Measurements from ENCODE around the gene TRIM2.

TRIM2 gene

GRCh38 chr4:153252122-153252521 is 47.9 kb downstream of the TRIM2 start:
- DNase-seq, result no peak

DNA sequence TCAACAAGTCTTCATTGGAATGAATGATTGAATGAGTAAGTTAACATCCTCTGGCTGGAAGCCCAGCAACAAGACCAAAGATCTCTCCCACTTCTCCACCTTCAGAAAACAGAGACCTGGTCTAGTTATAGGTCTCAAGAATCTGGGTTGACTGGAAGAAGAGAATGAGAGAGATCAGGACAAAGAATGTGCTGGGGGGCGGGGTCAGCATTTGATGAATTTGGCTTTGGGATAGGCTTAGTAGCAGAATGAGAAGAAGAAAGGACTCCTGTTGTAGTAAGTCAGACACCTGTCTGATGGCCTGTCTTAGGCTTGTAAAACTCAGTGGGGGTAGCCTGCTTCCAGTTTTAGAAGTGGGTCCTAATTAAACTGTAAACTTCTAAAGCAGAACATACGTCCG is 51.0 kb downstream of the TRIM2 start:
- no peak for DNase-seq

GRCh38 chr4:153257151-153257620 is 52.9 kb downstream of the TRIM2 start:
- DNase-seq, result no peak

- DNase-seq, result no peak
Measured at GRCh38 chr4:153257991-153258390, 53.7 kb downstream of the TRIM2 start.

GRCh38 chr4:153258750-153259149 is 54.5 kb downstream of the TRIM2 start:
- no peak for DNase-seq

GRCh38 chr4:153259661-153260060 is 55.4 kb downstream of the TRIM2 start:
- DNase-seq, result no peak

- no peak for DNase-seq
Measured at GRCh38 chr4:153260132-153260531, 55.9 kb downstream of the TRIM2 start.

DNA sequence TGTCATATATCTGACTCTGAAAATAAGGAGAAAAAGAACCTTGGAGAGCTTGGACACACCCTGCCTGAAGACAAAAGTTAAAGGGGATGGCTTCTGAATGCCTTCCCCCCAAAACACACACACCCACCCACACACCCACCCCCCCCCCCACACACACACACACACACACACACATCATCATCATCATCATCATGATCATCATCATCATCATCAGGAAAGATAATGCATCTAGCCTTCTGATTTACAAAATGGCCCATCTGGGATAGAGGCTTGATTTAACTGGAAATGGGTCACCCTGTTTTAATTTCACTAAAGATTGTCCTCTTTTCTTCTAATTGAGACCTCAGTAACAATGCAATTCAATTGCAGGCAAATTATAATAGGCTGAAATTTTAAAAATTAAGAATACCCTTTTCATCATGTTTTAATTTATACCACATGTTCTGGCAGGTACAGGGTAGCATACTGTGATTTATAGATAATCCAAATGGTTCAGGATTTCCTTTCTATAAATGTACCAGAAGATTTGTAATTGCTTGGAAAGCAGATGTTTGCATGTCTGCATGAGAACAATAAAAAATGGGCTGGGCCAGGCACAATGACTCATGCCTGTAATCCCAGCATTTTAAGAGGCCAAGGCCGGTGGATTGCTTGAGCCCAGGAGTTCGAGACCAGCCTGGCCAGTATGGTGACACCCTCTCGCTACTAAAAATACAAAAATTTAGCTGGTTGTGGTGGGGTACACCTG is 56.5 kb downstream of the TRIM2 start:
- DNase-seq, result no peak

DNA sequence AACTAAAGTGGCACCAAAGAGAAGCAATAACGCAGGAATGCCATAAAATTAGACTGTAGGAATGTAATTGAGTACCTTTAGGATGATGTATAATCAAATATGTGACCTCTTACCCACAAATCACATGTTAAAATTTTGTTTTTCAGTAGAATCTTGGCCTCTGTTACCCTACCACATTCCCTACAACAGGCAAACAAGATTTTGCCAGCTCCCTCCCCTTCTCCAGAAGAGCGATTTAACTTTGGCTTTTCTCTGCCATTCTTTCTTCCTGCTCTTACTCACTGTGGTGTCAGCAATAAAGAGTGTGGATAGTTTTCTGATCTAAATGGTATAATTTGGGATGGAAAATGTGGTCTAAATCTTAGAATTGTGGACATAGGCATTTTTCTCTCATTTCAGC is 57.2 kb downstream of the TRIM2 start:
- DNase-seq, result no peak

DNA sequence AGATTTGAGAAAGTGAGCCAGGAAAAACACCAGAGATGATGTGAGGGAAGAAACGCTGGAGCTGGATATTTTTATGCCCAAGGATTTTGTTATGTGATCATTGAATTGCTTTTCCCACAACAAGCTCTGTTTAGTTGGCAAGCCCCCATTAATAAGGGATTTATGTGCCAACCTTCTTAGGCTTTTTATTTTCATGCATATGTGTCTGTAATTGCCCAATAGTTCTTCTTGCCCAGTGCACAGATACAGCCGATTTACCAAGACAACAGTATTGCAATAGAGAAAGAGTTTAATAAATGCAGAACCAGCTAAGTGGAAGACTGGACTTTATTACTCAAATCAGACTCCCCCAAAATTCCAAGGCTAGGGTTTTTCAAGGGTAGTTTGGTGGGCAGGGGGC is 57.7 kb downstream of the TRIM2 start:
- no peak for DNase-seq

DNA sequence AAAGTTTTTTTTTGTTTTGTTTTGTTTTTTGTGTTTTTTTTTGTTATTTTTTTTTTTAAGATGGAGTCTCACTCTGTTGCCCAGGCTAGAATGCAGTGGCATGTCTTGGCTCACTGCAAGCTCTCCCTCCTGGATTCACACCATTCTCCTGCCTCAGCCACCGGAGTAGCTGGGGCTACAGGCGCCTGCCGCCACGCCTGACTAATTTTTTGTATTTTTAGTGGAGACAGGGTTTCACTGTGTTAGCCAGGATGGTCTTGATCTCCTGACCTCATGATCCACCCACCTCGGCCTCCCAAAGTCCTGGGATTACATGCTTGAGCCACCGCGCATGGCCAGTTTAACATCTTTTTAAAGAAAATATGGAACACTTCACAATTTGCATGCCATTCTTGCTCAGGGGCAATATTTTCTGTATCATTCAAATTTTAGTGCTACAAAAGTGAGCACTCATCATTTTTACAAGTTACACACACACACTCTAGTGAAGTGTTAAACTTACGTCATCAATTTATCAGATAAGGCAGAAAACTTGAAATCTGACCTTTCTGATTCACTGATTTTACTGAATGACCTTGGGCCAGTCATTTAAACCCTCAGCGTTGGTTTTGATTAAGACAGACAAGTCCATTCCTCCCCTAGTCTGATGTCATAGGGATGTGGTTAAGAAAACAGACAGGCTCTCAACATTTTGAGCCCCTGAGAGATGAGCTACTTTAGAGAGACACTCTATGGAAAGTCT is 61.2 kb downstream of the TRIM2 start:
- no peak for DNase-seq

GRCh38 chr4:153266988-153267387 is 62.7 kb downstream of the TRIM2 start:
- no peak for DNase-seq

- no peak for DNase-seq
Measured at GRCh38 chr4:153267890-153268289, 63.6 kb downstream of the TRIM2 start.

DNA sequence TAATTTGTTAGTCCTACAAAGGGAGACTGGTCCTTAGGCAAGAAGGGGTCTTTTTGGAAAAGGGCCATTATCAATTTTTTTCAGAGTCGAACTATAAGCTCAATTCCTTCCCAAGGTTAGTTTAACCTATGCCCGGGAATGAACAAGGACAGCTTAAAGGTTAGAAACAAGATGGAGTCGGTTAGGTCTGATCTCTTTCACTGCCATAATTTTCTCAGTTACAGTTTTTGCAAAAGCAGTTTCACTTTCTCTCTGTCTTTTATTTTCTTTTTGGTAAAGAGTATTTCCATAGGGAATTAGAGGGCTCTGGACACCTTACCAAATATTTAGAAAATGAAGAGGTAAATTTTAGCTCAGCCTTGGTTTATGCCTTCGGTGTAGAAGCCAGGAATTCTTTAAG is 64.1 kb downstream of the TRIM2 start:
- no peak for DNase-seq

DNA sequence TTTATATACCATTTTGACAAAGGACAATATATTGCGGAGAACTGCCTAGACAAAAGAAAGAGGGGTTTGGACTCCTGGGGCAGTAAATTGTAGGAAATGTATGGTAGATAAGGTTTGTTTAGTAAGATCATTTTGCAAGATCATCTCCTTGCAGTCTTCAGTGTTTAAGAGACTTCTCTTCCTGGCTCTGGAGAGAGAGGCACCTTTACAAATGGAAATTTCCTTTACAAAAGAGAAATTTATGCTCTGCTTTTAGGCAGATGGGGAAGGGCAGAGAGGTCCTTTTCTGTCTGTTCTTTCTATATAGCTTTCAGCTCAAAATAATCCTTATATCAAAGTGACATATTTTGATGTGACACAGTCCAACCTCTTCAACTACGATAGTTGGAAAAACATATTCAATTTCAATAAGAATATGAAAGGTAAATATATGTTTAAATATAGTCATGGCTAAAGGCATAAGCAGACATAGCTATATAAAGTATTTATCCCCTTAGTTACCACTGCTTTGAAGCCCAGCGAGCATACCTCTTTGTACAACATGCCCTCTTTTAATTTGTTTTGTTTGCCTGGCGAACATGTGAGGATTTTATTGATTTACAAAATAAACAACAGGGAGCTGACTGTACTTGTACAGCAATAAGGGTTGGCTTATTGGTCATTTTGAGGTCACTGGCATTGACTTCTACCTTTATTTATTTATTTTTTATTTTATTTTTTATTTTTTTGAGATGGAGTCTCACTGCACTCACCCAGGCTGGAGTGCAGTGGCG is 65.2 kb downstream of the TRIM2 start:
- no peak for DNase-seq

DNA sequence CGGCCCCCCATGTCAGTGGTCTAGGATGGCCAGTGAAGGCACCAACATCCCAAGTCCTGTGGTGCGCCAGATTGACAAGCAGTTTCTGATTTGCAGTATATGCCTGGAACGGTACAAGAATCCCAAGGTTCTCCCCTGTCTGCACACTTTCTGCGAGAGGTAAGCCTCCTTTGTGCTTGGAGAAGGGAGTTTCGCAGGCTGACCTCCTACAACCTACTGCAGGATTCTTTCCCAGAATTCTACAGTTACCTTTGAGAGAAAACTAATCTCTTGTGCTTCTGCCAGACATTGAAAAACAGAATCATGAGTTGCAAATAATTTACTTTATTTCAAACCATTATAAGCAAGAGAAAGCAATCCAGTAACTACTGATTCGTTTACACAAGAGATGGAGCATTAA is 66.1 kb downstream of the TRIM2 start:
- no peak for DNase-seq

GRCh38 chr4:153271820-153272219 is 67.6 kb downstream of the TRIM2 start:
- DNase-seq, result no peak

GRCh38 chr4:153273751-153274150 is 69.5 kb downstream of the TRIM2 start:
- no peak for DNase-seq

- DNase-seq, result no peak
Measured at GRCh38 chr4:153274967-153275366, 70.7 kb downstream of the TRIM2 start.

DNA sequence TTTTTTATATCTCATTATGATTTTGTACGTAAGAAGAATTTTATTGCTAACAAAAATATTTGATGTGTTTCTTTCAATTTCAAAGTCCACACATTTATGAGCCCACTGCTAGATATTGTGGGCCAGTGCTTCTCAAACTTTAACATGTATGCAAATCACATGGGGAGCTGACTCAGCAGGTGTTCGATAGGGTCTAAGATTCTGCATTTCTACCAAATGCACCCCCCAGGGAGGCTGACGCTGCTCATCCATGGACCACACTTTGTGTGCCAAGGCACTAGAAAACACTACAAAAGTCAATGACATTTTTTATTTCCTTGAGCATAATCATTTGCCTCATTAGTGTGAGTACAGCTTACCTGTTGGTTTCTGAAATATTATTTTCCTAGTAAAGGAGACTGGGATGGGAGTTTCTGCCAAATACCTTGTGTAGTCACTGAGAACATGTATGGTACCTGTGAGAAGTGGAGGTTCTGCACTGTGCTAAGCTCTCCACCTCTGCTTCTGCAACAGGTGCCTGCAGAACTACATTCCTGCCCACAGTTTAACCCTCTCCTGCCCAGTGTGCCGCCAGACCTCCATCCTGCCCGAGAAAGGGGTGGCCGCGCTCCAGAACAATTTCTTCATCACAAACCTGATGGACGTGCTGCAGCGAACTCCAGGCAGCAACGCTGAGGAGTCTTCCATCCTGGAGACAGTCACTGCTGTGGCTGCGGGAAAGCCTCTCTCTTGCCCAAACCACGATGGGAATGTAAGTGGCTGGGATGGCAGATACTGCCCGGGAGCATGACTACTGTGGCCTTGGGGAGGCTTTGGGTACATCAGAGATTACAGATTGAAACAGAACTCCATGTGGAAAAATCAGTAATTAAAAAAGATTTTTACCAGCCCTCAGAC is 71.4 kb downstream of the TRIM2 start:
- no peak for DNase-seq

- DNase-seq, result no peak
Measured at GRCh38 chr4:153276971-153277370, 72.7 kb downstream of the TRIM2 start.

DNA sequence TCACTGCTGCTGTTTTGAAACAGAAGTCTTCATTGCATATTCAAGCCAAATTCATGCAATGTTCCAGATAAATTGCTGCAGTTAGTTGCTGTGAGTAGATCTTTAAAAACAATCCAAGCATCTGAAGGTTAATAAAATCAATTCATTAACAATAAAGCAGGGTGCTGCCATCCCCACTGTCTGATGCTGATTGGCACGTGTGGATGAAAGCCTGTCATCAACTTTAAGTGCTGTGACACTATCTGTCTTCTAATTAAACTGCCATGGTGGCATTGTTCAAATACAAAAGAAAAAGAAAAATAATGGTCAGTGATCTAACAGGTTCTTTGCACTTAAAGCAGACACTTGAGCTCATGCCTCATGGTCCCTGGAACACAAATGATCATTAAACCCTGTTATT is 77.2 kb downstream of the TRIM2 start:
- no peak for DNase-seq

GRCh38 chr4:153282023-153282422 is 77.8 kb downstream of the TRIM2 start:
- DNase-seq, result no peak

Data from hematopoietic multipotent progenitor cell treated with erythropoietin and hydrocortisone succinate and interleukin-3 and kit ligand, for 8 days (in vitro differentiated cells).